SK-N-SH treated with all-trans-retinoic acid at 6 μM for 48 hours (cell line): ENCODE results near the gene FES.
A peak's percentile ranks its signal among the peaks of the same experiment; 100 is the strongest.
"Not testable (repeated sequence)": the region's sequence is repeated elsewhere in the genome, so short reads cannot be mapped to it uniquely, and the experiment has no call there.

Source experiments
- ATAC-seq: fragments of 200-7000 bp; cut with Tn5 transposase; 3 replicates; pipeline ENCODE4 v1.9.1; 2020; ENCODE audit warnings: mild to moderate bottlenecking, moderate library complexity
- ARNTL ChIP-seq: fragments of 450-650 bp; formaldehyde crosslinking; IDR thresholded peaks from 2 replicates; pipeline ENCODE4 v1.5.0; 2020; ENCODE audit warnings: low read depth, mild to moderate bottlenecking, moderate library complexity, borderline replicate concordance
- BACH2 ChIP-seq: fragments of 250-450 bp; sonication (Bioruptor Pico); IDR thresholded peaks from 2 replicates; pipeline ENCODE4 v1.9.0; 2021; ENCODE audit warnings: mild to moderate bottlenecking, borderline replicate concordance
- CREB5 ChIP-seq: fragments of 250-450 bp; sonication (Bioruptor Pico); IDR thresholded peaks from 2 replicates; pipeline ENCODE4 v1.5.1; 2020; ENCODE audit warnings: low read depth, mild to moderate bottlenecking, moderate library complexity
- CSDC2 ChIP-seq: fragments of 250-450 bp; sonication (Bioruptor Pico); IDR thresholded peaks from 2 replicates; pipeline ENCODE4 v1.5.0; 2020; ENCODE audit warnings: mild to moderate bottlenecking, moderate library complexity
- ESRRG ChIP-seq: fragments of 250-450 bp; sonication (Bioruptor Pico); IDR thresholded peaks from 2 replicates; pipeline ENCODE4 v1.6.1; 2021; ENCODE audit warnings: mild to moderate bottlenecking
- GLIS3 ChIP-seq: fragments of 250-450 bp; sonication (Bioruptor Pico); IDR thresholded peaks from 2 replicates; pipeline ENCODE4 v1.5.0; 2020; ENCODE audit warnings: mild to moderate bottlenecking, moderate library complexity
- OSR1 ChIP-seq: fragments of 250-450 bp; sonication (Bioruptor Pico); IDR thresholded peaks from 2 replicates; pipeline ENCODE4 v1.8.0; 2022; ENCODE audit warnings: moderate library complexity, mild to moderate bottlenecking, inconsistent platforms
- POU6F1 ChIP-seq: fragments of 250-450 bp; sonication (Bioruptor Pico); IDR thresholded peaks from 2 replicates; pipeline ENCODE4 v1.8.0; 2021; ENCODE audit warnings: low read depth, mild to moderate bottlenecking, moderate library complexity, borderline replicate concordance
- PPARA ChIP-seq: fragments of 250-450 bp; sonication (Bioruptor Pico); IDR thresholded peaks from 2 replicates; pipeline ENCODE4 v1.5.0; 2020; ENCODE audit warnings: mild to moderate bottlenecking, borderline replicate concordance
- SNAI2 ChIP-seq: fragments of 250-450 bp; sonication (Bioruptor Pico); IDR thresholded peaks from 2 replicates; pipeline ENCODE4 v1.5.0; 2020; ENCODE audit warnings: mild to moderate bottlenecking, moderate library complexity
- TCF4 ChIP-seq: fragments of 250-450 bp; sonication (Bioruptor Pico); IDR thresholded peaks from 2 replicates; pipeline ENCODE4 v1.8.0; 2021; ENCODE audit warnings: mild to moderate bottlenecking, moderate library complexity, borderline replicate concordance
- TOX ChIP-seq: fragments of 250-450 bp; sonication (Bioruptor Pico); IDR thresholded peaks from 2 replicates; pipeline ENCODE4 v1.8.0; 2021; ENCODE audit warnings: mild to moderate bottlenecking, moderate library complexity, borderline replicate concordance
- TSHZ2 ChIP-seq: fragments of 250-450 bp; sonication (Bioruptor Pico); IDR thresholded peaks from 2 replicates; pipeline ENCODE4 v1.5.0; 2020; ENCODE audit warnings: mild to moderate bottlenecking, moderate library complexity
- ZC3H10 ChIP-seq: fragments of 250-450 bp; sonication (Bioruptor Pico); IDR thresholded peaks from 2 replicates; pipeline ENCODE4 v1.5.1; 2021; ENCODE audit warnings: mild to moderate bottlenecking, moderate library complexity
- ZFP30 ChIP-seq: fragments of 450-650 bp; formaldehyde crosslinking; IDR thresholded peaks from 2 replicates; pipeline ENCODE4 v1.5.0; 2022; ENCODE audit warnings: mild to moderate bottlenecking, moderate library complexity
- ZNF565 ChIP-seq: fragments of 450-650 bp; formaldehyde crosslinking; conservative IDR thresholded peaks from 2 replicates; pipeline ENCODE4 v1.5.0; 2020; ENCODE audit warnings: low read depth, mild to moderate bottlenecking, moderate library complexity
- ZNF70 ChIP-seq: fragments of 450-650 bp; formaldehyde crosslinking; IDR thresholded peaks from 2 replicates; pipeline ENCODE4 v1.5.0; 2020; ENCODE audit warnings: mild to moderate bottlenecking, moderate library complexity
- ZNF8 ChIP-seq: fragments of 450-650 bp; formaldehyde crosslinking; IDR thresholded peaks from 2 replicates; pipeline ENCODE4 v1.5.0; 2020; ENCODE audit warnings: mild to moderate bottlenecking, moderate library complexity
- TF ChIP-seq, protein P1 (sequence below): fragments of 250-450 bp; sonication (Bioruptor Pico); IDR thresholded peaks from 2 replicates; pipeline ENCODE4 v1.5.1; 2021; ENCODE audit warnings: mild to moderate bottlenecking, moderate library complexity

Gene FES

GRCh38 chr15:90892498-90893174 is 8.3 kb downstream of the FES start:
- TF ChIP-seq POU6F1 (CRISPR knock-in tag) = no peak
- no peak for TF ChIP-seq CREB5 (CRISPR knock-in tag)
- TF ChIP-seq GLIS3 (CRISPR knock-in tag) = no peak
- TF ChIP-seq ZNF8 (CRISPR knock-in tag) = no peak
- TF ChIP-seq ARNTL (CRISPR knock-in tag) = no peak
- no peak for TF ChIP-seq ZFP30 (CRISPR knock-in tag)
- TF ChIP-seq TOX = no peak
- TF ChIP-seq TCF4 (CRISPR knock-in tag) = no peak
- TF ChIP-seq ZNF70 (CRISPR knock-in tag) = no peak
- TF ChIP-seq PPARA = no peak
- no peak for TF ChIP-seq ZNF565 (CRISPR knock-in tag)
- no peak for TF ChIP-seq SNAI2 (CRISPR knock-in tag)
- no peak for TF ChIP-seq OSR1 (CRISPR knock-in tag)
- no peak for TF ChIP-seq ESRRG (CRISPR knock-in tag)
- no peak for TF ChIP-seq TSHZ2 (CRISPR knock-in tag)
- TF ChIP-seq BACH2 (CRISPR knock-in tag) = no peak
- no peak for TF ChIP-seq CSDC2 (CRISPR knock-in tag)
- TF ChIP-seq ZC3H10 = no peak
- TF ChIP-seq, protein P1, sequence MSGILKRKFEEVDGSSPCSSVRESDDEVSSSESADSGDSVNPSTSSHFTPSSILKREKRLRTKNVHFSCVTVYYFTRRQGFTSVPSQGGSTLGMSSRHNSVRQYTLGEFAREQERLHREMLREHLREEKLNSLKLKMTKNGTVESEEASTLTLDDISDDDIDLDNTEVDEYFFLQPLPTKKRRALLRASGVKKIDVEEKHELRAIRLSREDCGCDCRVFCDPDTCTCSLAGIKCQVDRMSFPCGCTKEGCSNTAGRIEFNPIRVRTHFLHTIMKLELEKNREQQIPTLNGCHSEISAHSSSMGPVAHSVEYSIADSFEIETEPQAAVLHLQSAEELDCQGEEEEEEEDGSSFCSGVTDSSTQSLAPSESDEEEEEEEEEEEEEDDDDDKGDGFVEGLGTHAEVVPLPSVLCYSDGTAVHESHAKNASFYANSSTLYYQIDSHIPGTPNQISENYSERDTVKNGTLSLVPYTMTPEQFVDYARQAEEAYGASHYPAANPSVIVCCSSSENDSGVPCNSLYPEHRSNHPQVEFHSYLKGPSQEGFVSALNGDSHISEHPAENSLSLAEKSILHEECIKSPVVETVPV = no peak
- TF ChIP-seq, all 23 proteins: peak for 0
- ATAC-seq = no peak

GRCh38 chr15:90893175-90894090 is 9.1 kb downstream of the FES start:
- TF ChIP-seq BACH2 (CRISPR knock-in tag) (no peak), ZNF70 (CRISPR knock-in tag) (no peak), SNAI2 (CRISPR knock-in tag) (no peak)
- TF ChIP-seq, all 23 proteins: peak for 0
- ATAC-seq = no peak

GRCh38 chr15:90895571-90896117 is 11.3 kb downstream of the FES start:
- peak; percentile 85 for ATAC-seq
- no peak for TF ChIP-seq OSR1 (CRISPR knock-in tag)
- TF ChIP-seq ESRRG (CRISPR knock-in tag) = no peak
- peak; percentile 69; the same call in 1 of the 2 replicates for TF ChIP-seq TCF4 (CRISPR knock-in tag)

DNA sequence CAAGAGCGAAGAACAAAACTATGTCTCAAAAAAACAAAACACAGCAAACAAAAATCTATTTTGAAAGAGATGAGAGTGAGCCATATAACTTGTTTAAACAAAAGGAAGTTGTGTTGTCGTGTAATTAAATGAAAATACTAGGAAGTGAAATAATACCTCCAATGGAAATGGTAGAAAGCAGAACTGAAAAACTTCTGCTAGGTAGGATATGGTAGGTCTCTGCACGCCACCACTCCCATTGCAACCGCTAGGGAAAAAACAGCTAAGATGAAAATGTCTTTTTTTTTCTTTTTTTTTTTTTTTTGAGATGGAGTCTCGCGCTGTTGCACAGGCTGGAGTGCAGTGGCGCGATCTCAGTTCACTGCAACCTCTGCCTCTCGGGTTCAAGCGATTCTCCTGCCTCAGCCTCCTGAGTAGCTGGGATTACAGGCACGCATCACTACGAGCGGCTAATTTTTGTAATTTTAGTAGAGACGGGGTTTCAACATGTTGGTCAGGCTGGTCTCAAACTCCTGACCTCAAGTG is 12.9 kb downstream of the FES start:
- not testable (repeated sequence) for ATAC-seq
